ENCODE data around the gene CUX1.

CUX1 gene

GRCh38 chr7:102251531-102252365 is 434.3 kb downstream of the CUX1 start:
- no peak for TF ChIP-seq CREB1 (IDR thresholded peaks at IDR 0.05; ENCODE audit: low read depth)
- TF ChIP-seq FOXM1 (IDR thresholded peaks at IDR 0.05; ENCODE audit: borderline replicate concordance, low read depth) = no peak
- TF ChIP-seq TEAD4 (IDR thresholded peaks at IDR 0.05) = no peak

- TF ChIP-seq TAF1 (IDR thresholded peaks at IDR 0.05; ENCODE audit: low read depth) = no peak
- no peak for TF ChIP-seq USF1 (IDR thresholded peaks at IDR 0.05)
- TF ChIP-seq CEBPB (IDR thresholded peaks at IDR 0.05) = no peak
- no peak for TF ChIP-seq EP300 (IDR thresholded peaks at IDR 0.05; ENCODE audit: borderline replicate concordance)
- no peak for TF ChIP-seq FOXM1 (IDR thresholded peaks at IDR 0.05; ENCODE audit: borderline replicate concordance, low read depth)
- no peak for TF ChIP-seq TCF12 (IDR thresholded peaks at IDR 0.05; ENCODE audit: low read depth)
- TF ChIP-seq, protein P1, sequence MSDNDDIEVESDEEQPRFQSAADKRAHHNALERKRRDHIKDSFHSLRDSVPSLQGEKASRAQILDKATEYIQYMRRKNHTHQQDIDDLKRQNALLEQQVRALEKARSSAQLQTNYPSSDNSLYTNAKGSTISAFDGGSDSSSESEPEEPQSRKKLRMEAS (IDR thresholded peaks at IDR 0.05) = no peak
- no peak for TF ChIP-seq TEAD4 (IDR thresholded peaks at IDR 0.05)
- no peak for TF ChIP-seq ZBTB7A (IDR thresholded peaks at IDR 0.05; ENCODE audit: low read depth)
- TF ChIP-seq RAD21 (IDR thresholded peaks at IDR 0.05; ENCODE audit: low read depth) = no peak
- TF ChIP-seq YY1 (IDR thresholded peaks at IDR 0.05; ENCODE audit: low read depth) = no peak
These were observed 435.0 kb downstream of the CUX1 start for GRCh38 chr7:102252366-102252982.

DNA sequence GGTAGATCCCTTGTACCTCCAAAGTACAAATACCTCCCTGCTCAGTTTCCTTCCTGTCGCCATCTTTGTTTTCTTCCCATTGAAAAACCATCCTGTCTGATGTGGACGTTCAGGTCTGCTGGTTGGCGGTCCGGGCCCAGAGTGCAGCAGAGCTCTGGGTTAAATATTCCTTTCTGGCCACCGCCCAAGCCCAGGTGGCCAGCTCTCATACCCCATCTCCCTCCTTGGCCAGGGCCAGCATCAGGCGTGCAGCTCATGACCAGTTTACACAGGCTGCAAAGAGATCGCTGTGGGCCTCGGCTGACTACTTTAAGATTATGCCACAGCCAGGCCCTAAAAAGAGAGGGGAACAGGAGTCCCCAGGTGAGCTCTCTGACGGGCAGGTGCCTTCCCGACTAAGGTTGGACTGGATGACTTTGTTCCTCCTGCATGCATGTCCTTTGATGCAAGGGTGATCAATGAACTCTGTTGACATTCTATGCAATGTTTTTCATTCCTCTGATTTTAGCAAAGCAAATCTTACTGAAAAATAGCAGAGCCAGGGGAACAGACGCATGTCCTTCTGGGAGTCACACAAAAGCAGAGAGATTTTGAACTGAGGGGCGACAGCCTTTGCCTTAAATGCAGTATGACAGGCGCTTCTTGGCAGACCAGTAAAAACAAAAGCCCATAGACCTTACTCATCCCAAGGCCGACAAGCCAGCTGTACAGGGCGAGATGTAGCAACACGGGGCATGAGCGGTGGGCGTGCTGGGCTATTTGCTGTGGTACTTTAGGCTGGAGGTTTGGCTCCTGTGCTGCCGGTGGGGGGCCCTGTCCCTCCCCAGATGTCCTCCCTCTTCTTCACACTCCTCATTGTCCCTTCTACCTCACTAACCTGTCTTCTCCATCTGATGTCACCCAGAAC is 435.9 kb downstream of the CUX1 start:
- TF ChIP-seq YY1 (IDR thresholded peaks at IDR 0.05; ENCODE audit: low read depth) = no peak
- no peak for TF ChIP-seq REST (IDR thresholded peaks at IDR 0.05; ENCODE audit: low read depth)
- no peak for TF ChIP-seq TAF1 (IDR thresholded peaks at IDR 0.05; ENCODE audit: low read depth)
- TF ChIP-seq RAD21 (IDR thresholded peaks at IDR 0.05; ENCODE audit: low read depth) = no peak
- TF ChIP-seq EGR1 (IDR thresholded peaks at IDR 0.05) = no peak
- no peak for TF ChIP-seq CREB1 (IDR thresholded peaks at IDR 0.05; ENCODE audit: low read depth)
- TF ChIP-seq FOXM1 (IDR thresholded peaks at IDR 0.05; ENCODE audit: borderline replicate concordance, low read depth) = no peak

DNA sequence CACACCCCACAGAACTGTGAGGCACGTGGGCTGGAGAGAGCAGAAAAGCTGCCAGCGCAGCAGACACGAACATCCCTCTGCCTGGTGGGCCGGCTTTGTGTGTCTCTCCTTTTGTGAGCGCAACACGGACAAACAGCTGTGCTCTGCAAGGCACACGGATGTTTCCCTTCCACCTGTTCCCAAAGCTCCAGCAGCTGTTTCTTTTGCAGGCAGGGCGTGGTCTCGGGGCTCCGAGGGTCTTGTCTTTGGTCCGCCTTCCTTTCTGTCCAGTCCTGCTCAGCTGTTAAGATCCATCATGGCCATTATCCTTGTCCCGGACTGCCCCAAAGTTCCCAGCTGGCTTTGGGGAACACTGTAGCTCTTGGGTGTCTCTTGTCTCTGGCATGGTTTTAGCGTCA is 436.5 kb downstream of the CUX1 start:
- TF ChIP-seq, protein P1 (IDR thresholded peaks at IDR 0.05) = no peak
- TF ChIP-seq RAD21 (IDR thresholded peaks at IDR 0.05; ENCODE audit: low read depth) (no peak), USF1 (IDR thresholded peaks at IDR 0.05) (no peak), NFIC (IDR thresholded peaks at IDR 0.05) (no peak), YY1 (IDR thresholded peaks at IDR 0.05; ENCODE audit: low read depth) (no peak), EGR1 (IDR thresholded peaks at IDR 0.05) (no peak), TAF1 (IDR thresholded peaks at IDR 0.05; ENCODE audit: low read depth) (no peak), TEAD4 (IDR thresholded peaks at IDR 0.05) (no peak), REST (IDR thresholded peaks at IDR 0.05; ENCODE audit: low read depth) (no peak), CREB1 (IDR thresholded peaks at IDR 0.05; ENCODE audit: low read depth) (no peak), ZBTB7A (IDR thresholded peaks at IDR 0.05; ENCODE audit: low read depth) (no peak), EP300 (IDR thresholded peaks at IDR 0.05; ENCODE audit: borderline replicate concordance) (no peak), TCF12 (IDR thresholded peaks at IDR 0.05; ENCODE audit: low read depth) (no peak), FOXM1 (IDR thresholded peaks at IDR 0.05; ENCODE audit: borderline replicate concordance, low read depth) (no peak), CEBPB (IDR thresholded peaks at IDR 0.05) (no peak)

DNA sequence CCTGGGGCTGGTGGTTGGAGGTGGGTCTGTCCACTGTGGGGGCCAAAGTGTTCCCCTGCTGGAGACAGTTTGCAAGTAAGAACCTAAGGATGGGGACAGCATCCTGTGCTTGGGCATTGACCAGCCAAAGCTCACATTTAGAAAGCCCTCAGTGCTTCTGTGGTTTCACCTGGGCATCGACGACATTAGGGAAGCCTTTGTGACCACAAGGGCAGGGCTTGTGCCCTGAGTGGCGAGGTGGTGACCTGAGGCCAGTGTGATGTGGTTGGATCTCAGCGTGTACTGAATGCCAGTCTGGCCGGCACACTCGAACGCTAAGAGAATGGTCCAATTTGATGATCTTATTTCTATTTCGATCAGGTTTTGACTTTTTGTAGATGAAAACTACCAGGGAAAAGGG is 437.1 kb downstream of the CUX1 start:
- TF ChIP-seq TAF1 (IDR thresholded peaks at IDR 0.05; ENCODE audit: low read depth) = no peak
- TF ChIP-seq CEBPB (IDR thresholded peaks at IDR 0.05) = no peak
- TF ChIP-seq TEAD4 (IDR thresholded peaks at IDR 0.05) = no peak
- no peak for TF ChIP-seq FOXM1 (IDR thresholded peaks at IDR 0.05; ENCODE audit: borderline replicate concordance, low read depth)
- TF ChIP-seq, protein P1 (IDR thresholded peaks at IDR 0.05) = no peak
- TF ChIP-seq EP300 (IDR thresholded peaks at IDR 0.05; ENCODE audit: borderline replicate concordance) = no peak
- no peak for TF ChIP-seq ZBTB7A (IDR thresholded peaks at IDR 0.05; ENCODE audit: low read depth)
- TF ChIP-seq CREB1 (IDR thresholded peaks at IDR 0.05; ENCODE audit: low read depth) = no peak
- TF ChIP-seq TCF12 (IDR thresholded peaks at IDR 0.05; ENCODE audit: low read depth) = no peak
- TF ChIP-seq YY1 (IDR thresholded peaks at IDR 0.05; ENCODE audit: low read depth) = no peak
- no peak for TF ChIP-seq EGR1 (IDR thresholded peaks at IDR 0.05)
- no peak for TF ChIP-seq USF1 (IDR thresholded peaks at IDR 0.05)
- TF ChIP-seq REST (IDR thresholded peaks at IDR 0.05; ENCODE audit: low read depth) = no peak
- TF ChIP-seq NFIC (IDR thresholded peaks at IDR 0.05) = no peak
- no peak for TF ChIP-seq RAD21 (IDR thresholded peaks at IDR 0.05; ENCODE audit: low read depth)
